ENCODE results near the gene PANK2. TPM values are rescaled to one million over a fixed set of nuclear protein-coding genes. Genes with fewer than 3 reads are reported as not detected.

Gene PANK2
- total and polyA plus RNA-seq, 10 of the 15 experiments (the other 5 are each of a cell fraction or from before 2014, with no cell fraction given), result 13.2 to 43.4 (median 33.3) TPM

DNA sequence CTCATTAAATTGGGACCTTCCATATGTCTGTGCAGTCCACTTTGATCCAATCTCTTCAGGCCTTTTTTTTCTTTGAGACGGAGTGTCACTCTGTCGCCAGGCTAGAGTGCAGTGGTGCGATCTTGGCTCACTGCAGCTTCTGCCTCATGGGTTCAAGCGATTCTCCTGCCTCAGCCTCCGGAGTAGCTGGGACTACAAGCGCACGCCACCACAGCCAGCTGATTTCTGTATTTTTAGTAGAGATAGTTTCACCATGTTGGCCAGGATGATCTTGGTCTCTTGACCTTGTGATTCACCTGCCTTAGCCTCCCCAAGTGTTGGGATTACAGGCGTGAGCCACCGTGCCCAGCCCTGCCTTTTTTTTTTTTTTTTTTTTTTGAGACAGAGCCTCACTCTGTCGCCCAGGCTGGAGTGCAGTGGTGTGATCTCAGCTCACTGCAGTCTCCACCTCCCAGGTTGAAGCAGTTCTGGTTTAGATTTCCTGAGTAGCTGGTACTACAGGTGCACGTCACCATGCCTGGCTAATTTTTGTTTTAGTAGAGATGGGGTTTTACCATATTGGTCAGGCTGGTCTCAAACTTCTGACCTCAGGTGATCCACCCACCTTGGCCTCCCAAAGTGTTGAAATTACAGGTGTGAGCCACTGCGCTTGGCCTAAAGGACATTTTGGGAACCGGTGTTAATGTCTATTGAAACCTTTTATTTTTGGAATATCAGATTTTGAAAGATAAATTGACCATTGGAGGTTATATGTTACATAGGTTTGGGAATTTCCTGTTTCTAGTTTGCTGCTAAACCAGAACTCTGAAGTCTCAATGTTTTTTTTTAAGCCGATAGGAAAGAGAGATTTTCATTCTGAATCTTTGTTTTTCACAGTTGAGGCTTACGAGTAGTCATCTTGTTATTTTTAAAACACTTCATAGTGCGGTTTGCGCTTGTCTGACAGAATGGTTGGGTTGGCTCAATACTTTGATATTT, 17.8 kb downstream of the PANK2 start (continued):
- TF ChIP-seq GATAD2B (conservative IDR thresholded peaks at IDR 0.05; ENCODE audit: low read depth) (peak; percentile 73; the same call in 1 of the 2 replicates), RUNX3 (IDR thresholded peaks at IDR 0.05; ENCODE audit: low read length) (peak; percentile 89), BHLHE40 (IDR thresholded peaks at IDR 0.05; ENCODE audit: borderline replicate concordance in 1 of 2, low read depth in 2 of 2, low read length in 1 of 2) (peak; percentile 49 to 87; a peak in 3 of 4 replicates), CEBPB (IDR thresholded peaks at IDR 0.05; ENCODE audit: borderline replicate concordance in 1 of 2, low read depth in 2 of 2, low read length in 2 of 2) (peak in 1 of 2 experiments; percentile 30; a peak in 1 of 4 replicates), MTA2 (IDR thresholded peaks at IDR 0.05; ENCODE audit: low read depth) (peak; percentile 81), TBL1XR1 (IDR thresholded peaks at IDR 0.05; ENCODE audit: low read depth, low read length) (0 out of 2 replicates have a peak, but pooled peaks have one; percentile 26), ATF7 (IDR thresholded peaks at IDR 0.05; ENCODE audit: low read depth) (peak; percentile 84), ZNF217 (IDR thresholded peaks at IDR 0.05) (peak; percentile 68; the same call in 1 of the 2 replicates), ASH2L (IDR thresholded peaks at IDR 0.05; ENCODE audit: borderline replicate concordance, low read depth) (0 out of 2 replicates have a peak, but pooled peaks have one; percentile 8), PML (IDR thresholded peaks at IDR 0.05; ENCODE audit: low read length) (peak; percentile 43; the same call in 1 of the 2 replicates), NFIC (IDR thresholded peaks at IDR 0.05; ENCODE audit: low read depth, low read length) (peak; percentile 77), HDGF (IDR thresholded peaks at IDR 0.05) (peak; percentile 60; the same call in 1 of the 2 replicates), CBFB (IDR thresholded peaks at IDR 0.05; ENCODE audit: low read depth) (0 out of 2 replicates have a peak, but pooled peaks have one; percentile 15)
- TF ChIP-seq, protein P1, sequence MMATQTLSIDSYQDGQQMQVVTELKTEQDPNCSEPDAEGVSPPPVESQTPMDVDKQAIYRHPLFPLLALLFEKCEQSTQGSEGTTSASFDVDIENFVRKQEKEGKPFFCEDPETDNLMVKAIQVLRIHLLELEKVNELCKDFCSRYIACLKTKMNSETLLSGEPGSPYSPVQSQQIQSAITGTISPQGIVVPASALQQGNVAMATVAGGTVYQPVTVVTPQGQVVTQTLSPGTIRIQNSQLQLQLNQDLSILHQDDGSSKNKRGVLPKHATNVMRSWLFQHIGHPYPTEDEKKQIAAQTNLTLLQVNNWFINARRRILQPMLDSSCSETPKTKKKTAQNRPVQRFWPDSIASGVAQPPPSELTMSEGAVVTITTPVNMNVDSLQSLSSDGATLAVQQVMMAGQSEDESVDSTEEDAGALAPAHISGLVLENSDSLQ (IDR thresholded peaks at IDR 0.05), result peak; percentile 48
- TF ChIP-seq, protein P2, sequence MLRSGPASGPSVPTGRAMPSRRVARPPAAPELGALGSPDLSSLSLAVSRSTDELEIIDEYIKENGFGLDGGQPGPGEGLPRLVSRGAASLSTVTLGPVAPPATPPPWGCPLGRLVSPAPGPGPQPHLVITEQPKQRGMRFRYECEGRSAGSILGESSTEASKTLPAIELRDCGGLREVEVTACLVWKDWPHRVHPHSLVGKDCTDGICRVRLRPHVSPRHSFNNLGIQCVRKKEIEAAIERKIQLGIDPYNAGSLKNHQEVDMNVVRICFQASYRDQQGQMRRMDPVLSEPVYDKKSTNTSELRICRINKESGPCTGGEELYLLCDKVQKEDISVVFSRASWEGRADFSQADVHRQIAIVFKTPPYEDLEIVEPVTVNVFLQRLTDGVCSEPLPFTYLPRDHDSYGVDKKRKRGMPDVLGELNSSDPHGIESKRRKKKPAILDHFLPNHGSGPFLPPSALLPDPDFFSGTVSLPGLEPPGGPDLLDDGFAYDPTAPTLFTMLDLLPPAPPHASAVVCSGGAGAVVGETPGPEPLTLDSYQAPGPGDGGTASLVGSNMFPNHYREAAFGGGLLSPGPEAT (IDR thresholded peaks at IDR 0.05; ENCODE audit: low read depth), result peak; percentile 95
- TF ChIP-seq, protein P3, sequence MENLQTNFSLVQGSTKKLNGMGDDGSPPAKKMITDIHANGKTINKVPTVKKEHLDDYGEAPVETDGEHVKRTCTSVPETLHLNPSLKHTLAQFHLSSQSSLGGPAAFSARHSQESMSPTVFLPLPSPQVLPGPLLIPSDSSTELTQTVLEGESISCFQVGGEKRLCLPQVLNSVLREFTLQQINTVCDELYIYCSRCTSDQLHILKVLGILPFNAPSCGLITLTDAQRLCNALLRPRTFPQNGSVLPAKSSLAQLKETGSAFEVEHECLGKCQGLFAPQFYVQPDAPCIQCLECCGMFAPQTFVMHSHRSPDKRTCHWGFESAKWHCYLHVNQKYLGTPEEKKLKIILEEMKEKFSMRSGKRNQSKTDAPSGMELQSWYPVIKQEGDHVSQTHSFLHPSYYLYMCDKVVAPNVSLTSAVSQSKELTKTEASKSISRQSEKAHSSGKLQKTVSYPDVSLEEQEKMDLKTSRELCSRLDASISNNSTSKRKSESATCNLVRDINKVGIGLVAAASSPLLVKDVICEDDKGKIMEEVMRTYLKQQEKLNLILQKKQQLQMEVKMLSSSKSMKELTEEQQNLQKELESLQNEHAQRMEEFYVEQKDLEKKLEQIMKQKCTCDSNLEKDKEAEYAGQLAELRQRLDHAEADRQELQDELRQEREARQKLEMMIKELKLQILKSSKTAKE (IDR thresholded peaks at IDR 0.05; ENCODE audit: low read depth, poor library complexity, severe bottlenecking), result peak; percentile 97

Measured in GM12878 (cell line).